Measurements from ENCODE around the gene TBX6. TPM values are rescaled to one million over a fixed set of nuclear protein-coding genes. Genes with fewer than 3 reads are reported as not detected.

Gene TBX6
- total and polyA plus RNA-seq, 2 donors (not counting 3 experiments of a cell fraction or from before 2014, with no cell fraction given) = 0.40 to 0.60 TPM

- no peak for TF ChIP-seq FOS (IDR thresholded peaks at IDR 0.05; ENCODE audit: borderline replicate concordance, insufficient read depth, low read length)
- TF ChIP-seq EZH2 (IDR thresholded peaks at IDR 0.05; ENCODE audit: borderline replicate concordance, low read depth, low read length, severe bottlenecking) = no peak
- TF ChIP-seq JUN (IDR thresholded peaks at IDR 0.05; ENCODE audit: borderline replicate concordance, insufficient read depth, insufficient read length, low read depth) = no peak
- TF ChIP-seq POLR2A (IDR thresholded peaks at IDR 0.05; ENCODE audit: low read depth, low read length) = no peak
- no peak for TF ChIP-seq GATA2 (IDR thresholded peaks at IDR 0.05; ENCODE audit: insufficient read depth, insufficient read length, low read depth, low read length)
- TF ChIP-seq POLR2AphosphoS5 (IDR thresholded peaks at IDR 0.05; ENCODE audit: insufficient read depth, low read depth, low read length) = no peak
- no peak for TF ChIP-seq CTCF (IDR thresholded peaks at IDR 0.05; ENCODE audit: extremely low read depth in 1 of 2, insufficient read depth in 1 of 2, low read depth in 1 of 2, low read length in 2 of 2)
- TF ChIP-seq MYC (IDR thresholded peaks at IDR 0.05; ENCODE audit: low read depth, low read length) = no peak
- TF ChIP-seq MAX (IDR thresholded peaks at IDR 0.05; ENCODE audit: insufficient read depth, insufficient read length) = no peak
- Histone ChIP-seq H2AFZ (ENCODE audit: low read depth, low read length) (no peak overlapping the region), H3K36me3 (ENCODE audit: control insufficient read depth in 2 of 2, extremely low read depth in 1 of 2, insufficient read depth in 2 of 2, low read length in 2 of 2) (peaks cover 4 to 21% of the 10 kb centered on the region in 2 experiments), H4K20me1 (replicated peaks; ENCODE audit: control insufficient read depth, extremely low read depth, insufficient read depth, low read length) (no peaks in the 10 kb centered on the region), H3K27ac (ENCODE audit: insufficient read depth, low read depth, low read length) (no peak overlapping the region), H3K79me2 (ENCODE audit: control insufficient read depth, insufficient read depth, low read length) (no peaks in the 10 kb centered on the region), H3K27me3 (ENCODE audit: control insufficient read depth in 2 of 2, insufficient read depth in 2 of 2, low read length in 2 of 2) (no peaks in the 10 kb centered on the region), H3K4me2 (ENCODE audit: insufficient read depth, low read length) (no peak overlapping the region), H3K4me1 (ENCODE audit: control insufficient read depth, extremely low read depth, insufficient read depth, low read length) (no peaks in the 10 kb centered on the region), H3K4me3 (replicated peaks in 1 of 3; ENCODE audit: insufficient read depth in 1 of 3, low read depth in 1 of 3, low read length in 3 of 3) (no peak overlapping the region), H3K9me1 (replicated peaks; ENCODE audit: control insufficient read depth, extremely low read depth, insufficient read depth, low read length) (no peaks in the 10 kb centered on the region), H3K9ac (replicated peaks; ENCODE audit: extremely low read depth, insufficient read depth, low read length) (no peak overlapping the region), H3K9me3 (replicated peaks; ENCODE audit: control insufficient read depth, insufficient read depth, low read length) (no peaks in the 10 kb centered on the region)
- DNase-seq (ENCODE audit: low read depth, low spot score) (no peak), FAIRE-seq (no peak)
- dilution Hi-C loops (cut with MboI; ENCODE audit: extremely low pct_ligation_motif_present, low sequenced_read_pairs) (no loop called here), intact Hi-C loops (cut with micrococcal nuclease) (no loop called here)
- BruUV-seq (replicated peaks) = no TSS peak
- CTCF ChIA-PET = interaction anchor here (1.8 to 4.9 kb wide), 3 partner anchors 8 to 13 kb away, joined by 5 to 30 read pairs (median 15); partner anchors contain the start of genes GDPD3 and TBX6
- POLR2A ChIA-PET = no interaction called here
Observed at GRCh38 chr16:30104090-30104489, 12.4 kb upstream of the TBX6 start.
